Tibial nerve (tissue), 4 donors: Measurements from ENCODE around the gene YAF2.

Source experiments
- CTCF ChIP-seq, 5 experiments: fragments of 200-600 bp in 3 of 5; fragments of 450-650 bp in 2 of 5; sonication (generic) in 3 of 5; IDR thresholded peaks; one replicate each; pipeline ENCODE4 v1.5.1; 2016 to 2019; ENCODE audit warnings: antibody characterized with exemption in 5 of 5, mild to moderate bottlenecking in 3 of 5, moderate library complexity in 2 of 5
- EP300 ChIP-seq, 2 donors: sonication (generic); formaldehyde crosslinking; IDR thresholded peaks; one replicate each; pipeline ENCODE4 v1.6.1; 2017; ENCODE audit warnings: antibody characterized with exemption in 2 of 2, mild to moderate bottlenecking in 1 of 2

- no peak for TF ChIP-seq CTCF (IDR thresholded peaks at IDR 0.05)
- TF ChIP-seq EP300 (IDR thresholded peaks at IDR 0.05) = no peak
Measured at GRCh38 chr12:42221726-42222125, 16.3 kb downstream of the YAF2 start.
